ENCODE measurements around the gene STAT5A.
"Not testable (repeated sequence)": the region's sequence is repeated elsewhere in the genome, so short reads cannot be mapped to it uniquely, and the experiment has no call there.

GRCh38 chr17:42299361-42299760 is 11.1 kb downstream of the STAT5A start:
- not testable (repeated sequence) for TF ChIP-seq CTCF (optimal IDR thresholded peaks at IDR 0.05 in 1 of 3, IDR thresholded peaks at IDR 0.05 in 1 of 3, conservative IDR thresholded peaks at IDR 0.05 in 1 of 3; ENCODE audit: extremely low read depth in 1 of 3, insufficient read depth in 2 of 3, low read length in 3 of 3); EZH2 (IDR thresholded peaks at IDR 0.05; ENCODE audit: low read length)
